ENCODE data around the gene SCN10A. TPM values are rescaled to one million over a fixed set of nuclear protein-coding genes. Genes with fewer than 3 reads are reported as not detected.

Gene SCN10A
- total RNA-seq, 1 experiment from 2014 or later, result not detected

- DNase-seq (ENCODE audit: low spot score), result no peak
These were observed 95.6 kb downstream of the SCN10A start for GRCh38 chr3:38720465-38720864.

- no peak for DNase-seq (ENCODE audit: low spot score)
These were observed 98.4 kb downstream of the SCN10A start for GRCh38 chr3:38717355-38718240.

GRCh38 chr3:38713121-38713520, 102.9 kb downstream of the SCN10A start:
- no peak for DNase-seq (ENCODE audit: low spot score)

GRCh38 chr3:38711321-38711720, 104.7 kb downstream of the SCN10A start:
- DNase-seq (ENCODE audit: low spot score), result no peak

- no peak for DNase-seq (ENCODE audit: low spot score)
These were observed 108.3 kb downstream of the SCN10A start for GRCh38 chr3:38707730-38708129.

GRCh38 chr3:38706961-38707360, 109.1 kb downstream of the SCN10A start:
- DNase-seq (ENCODE audit: low spot score), result no peak

GRCh38 chr3:38702231-38702630, 113.8 kb downstream of the SCN10A start:
- no peak for DNase-seq (ENCODE audit: low spot score)

GRCh38 chr3:38698760-38699159, 117.3 kb downstream of the SCN10A start:
- DNase-seq (ENCODE audit: low spot score), result no peak

- no peak for DNase-seq (ENCODE audit: low spot score)
These were observed 118.0 kb downstream of the SCN10A start for GRCh38 chr3:38698061-38698460.

- no peak for DNase-seq (ENCODE audit: low spot score)
These were observed 120.0 kb downstream of the SCN10A start for GRCh38 chr3:38696034-38696433.

- no peak for DNase-seq (ENCODE audit: low spot score)
These were observed 125.8 kb downstream of the SCN10A start for GRCh38 chr3:38690185-38690584.

GRCh38 chr3:38689774-38690173, 126.2 kb downstream of the SCN10A start:
- no peak for DNase-seq (ENCODE audit: low spot score)

- DNase-seq (ENCODE audit: low spot score), result no peak
These were observed 126.7 kb downstream of the SCN10A start for GRCh38 chr3:38689346-38689745.

GRCh38 chr3:38687321-38687720, 128.7 kb downstream of the SCN10A start:
- DNase-seq (ENCODE audit: low spot score), result no peak

- no peak for DNase-seq (ENCODE audit: low spot score)
These were observed 131.5 kb downstream of the SCN10A start for GRCh38 chr3:38684546-38684945.

GRCh38 chr3:38669668-38670067, 146.3 kb downstream of the SCN10A start:
- no peak for DNase-seq (ENCODE audit: low spot score)

- DNase-seq (ENCODE audit: low spot score), result peak; percentile 38
These were observed 153.5 kb downstream of the SCN10A start for GRCh38 chr3:38662544-38662943.

GRCh38 chr3:38658841-38659240, 157.2 kb downstream of the SCN10A start:
- no peak for DNase-seq (ENCODE audit: low spot score)

- DNase-seq (ENCODE audit: low spot score), result no peak
These were observed 158.6 kb downstream of the SCN10A start for GRCh38 chr3:38657369-38657768.

GRCh38 chr3:38655708-38656300, 160.2 kb downstream of the SCN10A start:
- peak; percentile 40 for DNase-seq (ENCODE audit: low spot score)

- no peak for DNase-seq (ENCODE audit: low spot score)
These were observed 162.1 kb downstream of the SCN10A start for GRCh38 chr3:38653685-38654537.

GRCh38 chr3:38652934-38653333, 163.1 kb downstream of the SCN10A start:
- DNase-seq (ENCODE audit: low spot score), result no peak
